Measurements from ENCODE around the gene DGKE. TPM values are rescaled to one million over a fixed set of nuclear protein-coding genes. Genes with fewer than 3 reads are reported as not detected.

Gene DGKE
- total RNA-seq, 1 experiment from 2014 or later, result 2.0 TPM

DNA sequence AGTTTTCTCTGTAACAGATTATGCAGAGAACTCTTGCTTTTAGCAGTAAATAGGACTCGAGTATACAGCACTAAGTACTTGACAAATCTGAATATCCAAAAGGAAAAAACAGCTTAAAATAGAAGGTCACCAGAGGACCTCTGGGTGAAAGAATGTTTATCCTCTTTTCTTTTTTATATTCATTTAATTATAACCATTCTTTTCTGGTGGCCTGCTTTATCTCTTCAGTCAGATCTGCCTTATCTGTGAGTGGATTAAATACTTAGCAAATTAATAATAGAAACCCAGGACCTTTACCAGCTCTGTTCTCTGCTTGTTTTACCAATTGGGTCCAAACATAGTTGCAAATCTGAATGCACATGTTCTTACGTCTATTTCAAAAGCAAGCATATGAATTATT, 8.6 kb downstream of the DGKE start:
- DNase-seq (ENCODE audit: low read depth in 1 of 2, low spot score in 2 of 2), result no peak
- Histone ChIP-seq H3K9me3 (replicated peaks) (no peaks in the 10 kb centered on the region), H3K4me1 (replicated peaks) (no peaks in the 10 kb centered on the region), H3K4me3 (no peak overlapping the region), H3K27ac (no peak overlapping the region), H3K27me3 (replicated peaks) (no peaks in the 10 kb centered on the region), H3K36me3 (no peaks in the 10 kb centered on the region)

GRCh38 chr17:56845934-56846333, 12.0 kb downstream of the DGKE start:
- no peak for DNase-seq (ENCODE audit: low read depth in 1 of 2, low spot score in 2 of 2)
- Histone ChIP-seq H3K4me1 (replicated peaks) (no peaks in the 10 kb centered on the region), H3K36me3 (no peaks in the 10 kb centered on the region), H3K4me3 (no peak overlapping the region), H3K27me3 (replicated peaks) (no peaks in the 10 kb centered on the region), H3K9me3 (replicated peaks) (no peaks in the 10 kb centered on the region), H3K27ac (no peak overlapping the region)

DNA sequence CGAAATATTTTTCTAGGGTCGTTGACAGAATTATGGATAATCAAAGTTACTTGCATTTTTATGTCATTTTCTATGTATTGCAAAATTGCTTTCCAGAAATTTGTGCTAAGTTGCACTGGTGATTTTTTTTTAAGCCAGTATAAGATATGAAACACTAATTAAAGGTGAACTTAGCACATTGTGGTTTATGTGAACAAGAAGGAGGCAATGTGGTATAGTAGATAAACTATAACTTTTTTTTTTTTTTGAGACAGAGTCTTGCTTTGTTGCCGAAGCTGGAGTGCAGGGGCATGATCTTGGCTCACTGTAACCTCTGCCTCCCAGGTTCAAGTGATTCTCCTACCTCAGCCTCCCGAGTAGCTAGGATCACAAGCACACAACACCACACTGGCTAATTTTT, 13.2 kb downstream of the DGKE start:
- no peaks in the 10 kb centered on the region for H3K4me1 ChIP-seq (replicated peaks)
- no peaks in the 10 kb centered on the region for H3K9me3 ChIP-seq (replicated peaks)
- no peaks in the 10 kb centered on the region for H3K27me3 ChIP-seq (replicated peaks)
- no peak overlapping the region for H3K27ac ChIP-seq
- no peak for DNase-seq (ENCODE audit: low read depth in 1 of 2, low spot score in 2 of 2)
- no peaks in the 10 kb centered on the region for H3K36me3 ChIP-seq
- H3K4me3 ChIP-seq, result no peak overlapping the region

- no peak overlapping the region for H3K27ac ChIP-seq
- DNase-seq (ENCODE audit: low read depth in 1 of 2, low spot score in 2 of 2), result no peak
These were observed 15.2 kb downstream of the DGKE start for GRCh38 chr17:56849131-56849530.

GRCh38 chr17:56850591-56850990, 16.6 kb downstream of the DGKE start:
- H3K27me3 ChIP-seq (replicated peaks), result no peaks in the 10 kb centered on the region
- H3K4me3 ChIP-seq, result no peak overlapping the region
- no peak overlapping the region for H3K27ac ChIP-seq
- H3K36me3 ChIP-seq, result no peaks in the 10 kb centered on the region
- DNase-seq (ENCODE audit: low read depth in 1 of 2, low spot score in 2 of 2), result no peak
- H3K9me3 ChIP-seq (replicated peaks), result no peaks in the 10 kb centered on the region
- no peaks in the 10 kb centered on the region for H3K4me1 ChIP-seq (replicated peaks)

More at GRCh38 chr17:56849131-56849530, 15.2 kb downstream of the DGKE start:
- Histone ChIP-seq H3K4me1 (replicated peaks) (no peaks in the 10 kb centered on the region), H3K36me3 (no peaks in the 10 kb centered on the region), H3K4me3 (no peak overlapping the region), H3K27me3 (replicated peaks) (no peaks in the 10 kb centered on the region), H3K9me3 (replicated peaks) (no peaks in the 10 kb centered on the region)

DNA sequence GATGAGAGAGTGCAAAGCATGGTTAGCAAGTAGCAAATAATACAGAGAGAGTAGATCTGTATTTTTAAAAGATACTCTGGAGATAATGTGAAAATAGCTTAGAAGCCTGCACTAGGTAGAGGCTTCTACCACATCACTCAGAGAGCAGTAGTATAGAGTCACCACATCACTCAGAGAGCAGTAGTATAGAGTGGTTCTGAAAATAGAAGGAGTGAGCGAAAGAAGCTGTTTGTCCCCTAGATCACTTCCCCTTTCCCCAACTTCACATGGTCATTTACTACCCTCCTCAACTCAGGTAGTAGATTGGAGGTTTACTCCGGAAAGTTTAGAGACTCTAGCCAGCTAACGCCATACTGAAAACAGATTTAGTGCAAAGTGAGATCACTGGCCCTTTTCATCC, 17.1 kb downstream of the DGKE start:
- H3K36me3 ChIP-seq, result no peaks in the 10 kb centered on the region
- DNase-seq (ENCODE audit: low read depth in 1 of 2, low spot score in 2 of 2), result no peak
- no peak overlapping the region for H3K27ac ChIP-seq
- H3K9me3 ChIP-seq (replicated peaks), result no peaks in the 10 kb centered on the region
- no peaks in the 10 kb centered on the region for H3K4me1 ChIP-seq (replicated peaks)
- H3K4me3 ChIP-seq, result no peak overlapping the region
- no peaks in the 10 kb centered on the region for H3K27me3 ChIP-seq (replicated peaks)

- H3K27me3 ChIP-seq (replicated peaks), result no peaks in the 10 kb centered on the region
- no peaks in the 10 kb centered on the region for H3K4me1 ChIP-seq (replicated peaks)
- H3K27ac ChIP-seq, result no peak overlapping the region
- DNase-seq (ENCODE audit: low read depth in 1 of 2, low spot score in 2 of 2), result no peak
- H3K9me3 ChIP-seq (replicated peaks), result no peaks in the 10 kb centered on the region
- no peak overlapping the region for H3K4me3 ChIP-seq
- no peaks in the 10 kb centered on the region for H3K36me3 ChIP-seq
These were observed 27.9 kb downstream of the DGKE start for GRCh38 chr17:56861899-56862298.

GRCh38 chr17:56863974-56864373, 30.0 kb downstream of the DGKE start:
- peaks cover 5% of the 10 kb centered on the region; the same call in 1 of the 2 replicates for H3K4me1 ChIP-seq (replicated peaks)
- no peak for DNase-seq (ENCODE audit: low read depth in 1 of 2, low spot score in 2 of 2)
- no peaks in the 10 kb centered on the region for H3K36me3 ChIP-seq
- H3K27me3 ChIP-seq (replicated peaks), result no peaks in the 10 kb centered on the region
- no peak overlapping the region for H3K27ac ChIP-seq
- no peak overlapping the region for H3K4me3 ChIP-seq
- H3K9me3 ChIP-seq (replicated peaks), result no peaks in the 10 kb centered on the region

DNA sequence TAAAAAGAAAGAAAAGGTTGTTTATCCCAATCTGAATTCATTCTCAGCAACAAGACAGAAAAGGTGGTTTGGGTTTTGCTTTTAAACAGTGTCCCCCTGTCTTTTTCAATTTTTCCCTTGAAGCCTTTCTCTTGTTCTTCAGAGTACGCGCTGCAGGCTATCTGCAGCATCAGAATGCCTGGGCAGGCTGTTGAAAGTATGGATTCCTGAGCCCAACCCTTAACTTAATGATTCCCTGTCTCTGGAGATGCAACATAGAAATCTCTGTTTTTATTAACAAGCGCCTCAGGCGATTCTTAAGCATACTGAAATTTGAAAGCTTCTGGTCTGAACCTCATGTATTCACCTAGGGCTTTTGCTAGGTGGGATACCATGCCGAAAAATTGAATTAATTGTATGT, 32.1 kb downstream of the DGKE start:
- Histone ChIP-seq H3K36me3 (no peaks in the 10 kb centered on the region), H3K27ac (no peak overlapping the region), H3K9me3 (replicated peaks) (0 out of 2 replicates have a peak, but pooled peaks cover 4% of the 10 kb centered on the region), H3K4me3 (no peak overlapping the region), H3K4me1 (replicated peaks) (peaks cover 5% of the 10 kb centered on the region; the same call in 1 of the 2 replicates), H3K27me3 (replicated peaks) (no peaks in the 10 kb centered on the region)
- DNase-seq (ENCODE audit: low read depth in 1 of 2, low spot score in 2 of 2), result no peak

DNA sequence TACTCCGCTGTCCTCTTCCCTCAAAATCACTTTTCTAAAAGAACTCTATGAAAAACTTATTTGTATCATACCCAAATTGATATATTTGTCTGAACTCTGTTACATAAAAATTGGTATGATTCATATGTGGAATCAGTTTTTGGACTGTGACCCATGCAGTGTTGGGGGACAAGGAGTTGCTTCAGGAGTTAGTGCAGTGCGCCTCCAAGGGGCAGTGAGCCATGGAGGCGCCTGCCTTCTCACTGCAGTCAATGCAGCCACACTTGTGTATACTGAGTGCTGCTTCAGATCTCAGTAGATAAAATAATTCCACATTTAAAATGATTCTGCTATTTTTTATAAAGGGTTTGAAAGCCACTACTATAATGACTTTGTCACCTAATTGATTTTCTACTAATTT, 32.5 kb downstream of the DGKE start:
- H3K36me3 ChIP-seq, result no peaks in the 10 kb centered on the region
- H3K4me3 ChIP-seq, result no peak overlapping the region
- H3K4me1 ChIP-seq (replicated peaks), result peaks cover 5% of the 10 kb centered on the region; the same call in 1 of the 2 replicates
- H3K9me3 ChIP-seq (replicated peaks), result 0 out of 2 replicates have a peak, but pooled peaks cover 4% of the 10 kb centered on the region
- no peak overlapping the region for H3K27ac ChIP-seq
- no peaks in the 10 kb centered on the region for H3K27me3 ChIP-seq (replicated peaks)
- DNase-seq (ENCODE audit: low read depth in 1 of 2, low spot score in 2 of 2), result no peak

- Histone ChIP-seq H3K27ac (no peak overlapping the region), H3K36me3 (no peaks in the 10 kb centered on the region), H3K9me3 (replicated peaks) (0 out of 2 replicates have a peak, but pooled peaks cover 4% of the 10 kb centered on the region)
These were observed 34.0 kb downstream of the DGKE start for GRCh38 chr17:56867948-56868376.

GRCh38 chr17:56868716-56869115, 34.8 kb downstream of the DGKE start:
- H3K27me3 ChIP-seq (replicated peaks), result no peaks in the 10 kb centered on the region
- 0 out of 2 replicates have a peak, but pooled peaks cover 4% of the 10 kb centered on the region for H3K9me3 ChIP-seq (replicated peaks)
- no peak overlapping the region for H3K4me3 ChIP-seq
- DNase-seq (ENCODE audit: low read depth in 1 of 2, low spot score in 2 of 2), result no peak
- no peak overlapping the region for H3K27ac ChIP-seq
- H3K4me1 ChIP-seq (replicated peaks), result peaks cover 5% of the 10 kb centered on the region; the same call in 1 of the 2 replicates
- no peaks in the 10 kb centered on the region for H3K36me3 ChIP-seq

More at GRCh38 chr17:56867948-56868376, 34.0 kb downstream of the DGKE start:
- H3K27me3 ChIP-seq (replicated peaks), result no peaks in the 10 kb centered on the region
- no peak overlapping the region for H3K4me3 ChIP-seq
- DNase-seq (ENCODE audit: low read depth in 1 of 2, low spot score in 2 of 2), result peak in 1 of 2 experiments; percentile 24
- H3K4me1 ChIP-seq (replicated peaks), result peaks cover 5% of the 10 kb centered on the region; the same call in 1 of the 2 replicates

GRCh38 chr17:56870081-56870651, 36.2 kb downstream of the DGKE start:
- no peak for DNase-seq (ENCODE audit: low read depth in 1 of 2, low spot score in 2 of 2)
- 0 out of 2 replicates have a peak, but pooled peaks cover 7% of the 10 kb centered on the region for H3K9me3 ChIP-seq (replicated peaks)
- H3K27me3 ChIP-seq (replicated peaks), result no peaks in the 10 kb centered on the region
- no peak overlapping the region for H3K27ac ChIP-seq
- no peak overlapping the region for H3K4me3 ChIP-seq
- H3K4me1 ChIP-seq (replicated peaks), result peaks cover 5% of the 10 kb centered on the region; the same call in 1 of the 2 replicates
- H3K36me3 ChIP-seq, result no peaks in the 10 kb centered on the region

DNA sequence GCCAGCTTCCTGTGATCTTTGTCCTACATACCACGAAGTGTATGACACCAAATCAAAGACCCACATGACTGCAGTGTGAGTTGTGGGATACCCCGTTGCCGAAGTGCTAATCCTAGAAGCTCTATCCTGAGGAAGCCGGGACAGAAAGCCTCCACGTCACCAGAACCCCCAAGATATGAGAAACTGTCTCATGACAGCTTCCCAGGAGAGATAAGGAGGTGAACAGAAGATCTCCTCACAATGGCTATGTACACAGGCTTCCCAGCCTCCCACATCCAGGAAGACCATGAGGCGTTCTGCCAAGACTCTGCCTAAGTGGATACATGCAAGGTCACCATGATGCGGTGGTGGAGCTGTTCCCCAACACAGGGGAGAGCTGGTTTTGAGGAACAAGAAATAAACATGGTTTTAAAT, 42.8 kb downstream of the DGKE start:
- H3K9me3 ChIP-seq (replicated peaks), result peaks cover 3% of the 10 kb centered on the region; the same call in 1 of the 2 replicates
- DNase-seq (ENCODE audit: low read depth in 1 of 2, low spot score in 2 of 2), result no peak
- no peaks in the 10 kb centered on the region for H3K27me3 ChIP-seq (replicated peaks)
- no peak overlapping the region for H3K27ac ChIP-seq
- H3K4me3 ChIP-seq, result no peak overlapping the region
- H3K4me1 ChIP-seq (replicated peaks), result no peaks in the 10 kb centered on the region
- H3K36me3 ChIP-seq, result no peaks in the 10 kb centered on the region

All from SJSA1 (cell line).